HK-2 (cell line): ENCODE measurements around the gene DCAF7.

Source experiments
- DNase-seq: peaks from one replicate; pipeline ENCODE4 v3.0.0-alpha.2; 2018; ENCODE audit not compliant: unreplicated experiment

Gene DCAF7, protein sequence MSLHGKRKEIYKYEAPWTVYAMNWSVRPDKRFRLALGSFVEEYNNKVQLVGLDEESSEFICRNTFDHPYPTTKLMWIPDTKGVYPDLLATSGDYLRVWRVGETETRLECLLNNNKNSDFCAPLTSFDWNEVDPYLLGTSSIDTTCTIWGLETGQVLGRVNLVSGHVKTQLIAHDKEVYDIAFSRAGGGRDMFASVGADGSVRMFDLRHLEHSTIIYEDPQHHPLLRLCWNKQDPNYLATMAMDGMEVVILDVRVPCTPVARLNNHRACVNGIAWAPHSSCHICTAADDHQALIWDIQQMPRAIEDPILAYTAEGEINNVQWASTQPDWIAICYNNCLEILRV

DNA sequence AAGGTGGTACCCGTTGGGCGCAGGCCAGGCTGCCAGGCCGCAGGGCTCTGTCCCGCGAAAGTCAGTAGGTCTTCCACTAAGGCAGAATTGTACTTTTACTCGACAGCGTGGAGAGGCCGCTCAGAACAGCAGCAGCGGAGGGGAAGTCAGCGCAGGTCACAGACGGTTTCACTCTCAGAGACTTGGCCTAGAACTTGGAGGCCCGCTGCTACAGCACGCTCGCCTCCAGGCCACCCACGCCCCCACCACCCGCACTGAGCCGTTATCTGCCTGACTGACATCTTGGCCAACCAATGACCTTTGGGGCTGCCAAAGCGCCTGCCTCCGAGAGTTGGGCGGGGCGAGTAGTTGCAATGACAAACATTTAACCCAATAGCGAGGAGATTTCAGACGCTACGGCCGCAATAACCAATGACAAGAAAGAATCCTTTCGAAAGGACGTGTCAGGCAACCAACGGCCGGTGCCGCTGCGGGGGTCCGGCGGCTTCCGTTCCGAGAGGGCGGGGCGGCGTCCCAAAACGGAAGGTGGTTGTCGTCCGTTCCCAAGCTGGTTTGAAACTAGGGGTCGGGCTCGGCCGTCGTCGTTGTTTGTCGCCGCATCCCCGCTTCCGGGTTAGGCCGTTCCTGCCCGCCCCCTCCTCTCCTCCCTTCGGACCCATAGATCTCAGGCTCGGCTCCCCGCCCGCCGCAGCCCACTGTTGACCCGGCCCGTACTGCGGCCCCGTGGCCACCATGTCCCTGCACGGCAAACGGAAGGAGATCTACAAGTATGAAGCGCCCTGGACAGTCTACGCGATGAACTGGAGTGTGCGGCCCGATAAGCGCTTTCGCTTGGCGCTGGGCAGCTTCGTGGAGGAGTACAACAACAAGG, at the start of gene DCAF7:
DCAF7 (plus strand) TSS at position 532 of the 871 bp plus-strand sequence; CDS start at position 733, 201 bp downstream.
- DNase-seq = peak; percentile 100

DNA sequence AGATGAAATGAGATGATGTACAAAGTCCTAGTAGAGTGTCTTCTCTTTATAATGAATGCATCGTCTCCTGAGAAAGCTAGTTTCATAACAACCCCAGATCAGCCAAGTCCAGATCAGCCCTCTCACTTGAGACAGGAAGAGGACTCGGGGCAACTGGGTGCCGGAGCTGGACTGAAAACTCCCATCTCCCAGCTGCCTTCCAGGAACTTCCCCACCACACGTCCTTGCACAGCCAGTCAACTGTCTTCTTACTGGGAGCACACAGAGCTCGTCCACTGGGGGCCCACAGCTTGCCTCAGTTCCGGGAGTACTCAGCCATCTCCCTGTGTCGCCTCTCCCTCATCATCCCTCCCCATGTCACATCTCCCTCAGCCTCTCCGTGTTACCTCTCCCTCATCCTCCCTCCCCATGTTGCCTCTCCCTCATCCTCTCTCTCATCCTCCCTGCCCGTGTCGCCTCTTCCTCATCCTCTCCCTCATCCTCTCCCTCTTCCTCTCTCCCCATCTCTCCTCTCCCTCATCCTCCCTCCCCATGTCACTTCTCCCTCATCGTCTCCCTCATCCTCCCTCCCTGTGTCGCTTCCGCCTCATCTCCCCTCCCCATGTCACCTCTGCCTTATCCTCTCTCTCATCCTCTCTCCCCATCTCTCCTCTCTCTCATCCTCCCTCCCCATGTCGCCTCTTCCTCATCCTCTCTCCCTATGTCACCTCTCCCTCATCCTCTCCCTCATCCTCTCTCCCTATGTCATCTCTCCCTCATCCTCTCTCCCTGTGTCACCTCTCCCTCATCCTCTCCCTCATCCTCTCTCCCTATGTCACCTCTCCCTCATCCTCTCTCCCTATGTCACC, 49.5 kb upstream of the DCAF7 start:
- DNase-seq = no peak

DNA sequence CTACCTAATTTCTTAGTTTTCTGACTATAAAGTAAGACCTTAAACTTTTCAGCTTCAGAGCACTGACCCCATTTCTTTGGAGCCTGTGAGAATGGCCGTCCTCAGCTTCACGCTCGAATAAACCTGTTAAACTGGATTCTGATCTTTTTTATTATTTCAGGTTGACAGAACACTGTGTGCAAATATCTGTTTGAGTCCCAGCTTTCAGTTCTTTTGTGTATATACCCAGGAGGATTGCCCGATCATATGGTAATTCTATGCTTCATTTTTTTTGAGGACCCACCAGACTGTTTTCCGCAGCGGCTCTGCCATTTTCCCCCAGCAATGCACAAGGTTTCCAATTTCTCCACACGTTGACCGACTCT, 47.0 kb upstream of the DCAF7 start:
- no peak for DNase-seq

DNA sequence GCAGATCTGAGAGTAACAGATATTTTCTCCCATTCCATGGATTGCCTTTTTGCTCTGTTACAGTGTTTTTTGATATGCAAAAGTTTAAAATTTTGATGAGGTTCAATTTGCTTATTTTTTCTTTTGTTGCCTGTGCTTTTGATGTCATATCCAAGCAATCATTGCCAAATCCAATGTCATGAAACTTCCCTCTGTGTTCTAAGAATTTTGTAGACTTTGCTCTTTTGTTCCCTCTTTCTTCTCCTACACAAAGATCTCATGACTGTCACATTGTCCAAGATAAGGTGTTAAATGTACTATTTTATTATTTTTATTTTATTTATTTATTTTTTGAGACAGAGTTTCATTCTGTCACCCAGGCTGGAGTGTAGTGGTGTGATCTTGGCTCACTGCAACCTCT, 46.0 kb upstream of the DCAF7 start:
- DNase-seq = no peak

DNA sequence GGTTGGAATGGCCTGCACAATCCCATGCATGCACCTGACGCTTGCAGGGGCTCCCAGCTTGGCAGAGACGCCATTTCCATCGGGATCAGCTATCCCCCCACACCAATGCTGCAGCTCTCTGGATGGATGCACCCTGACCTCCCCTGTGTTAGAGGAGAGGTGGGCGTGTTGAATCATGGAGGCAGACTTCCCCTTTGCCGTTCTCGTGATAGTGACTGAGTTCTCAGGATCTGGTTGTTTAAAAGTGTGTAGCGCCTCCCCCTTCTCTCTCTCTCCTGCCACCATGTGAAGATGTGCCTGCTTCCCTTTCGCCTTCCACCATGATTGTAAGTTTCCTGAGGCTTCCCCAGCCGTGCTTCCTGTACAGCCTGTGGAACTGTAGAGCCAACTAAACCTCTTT, 44.9 kb upstream of the DCAF7 start:
- DNase-seq = no peak

DNA sequence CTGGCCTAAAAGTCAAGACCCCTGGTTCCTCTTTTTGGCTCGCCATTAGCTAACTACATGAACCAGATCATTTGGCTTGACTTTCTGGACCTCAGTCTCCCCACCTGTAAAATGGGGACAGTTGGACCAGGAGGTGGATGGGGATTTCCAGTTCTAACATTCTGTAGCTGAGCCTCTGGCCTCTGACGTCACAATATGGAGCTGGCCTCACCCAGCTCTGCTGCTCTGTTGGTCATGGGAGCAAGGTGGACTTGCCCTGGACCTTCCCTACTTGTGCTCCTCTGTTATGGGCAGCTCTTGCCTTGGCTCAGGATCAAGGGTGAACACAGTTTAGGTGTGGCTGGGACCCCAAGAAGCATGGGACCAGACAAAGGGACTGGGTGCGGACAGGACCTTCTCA, 43.6 kb upstream of the DCAF7 start:
- no peak for DNase-seq

DNA sequence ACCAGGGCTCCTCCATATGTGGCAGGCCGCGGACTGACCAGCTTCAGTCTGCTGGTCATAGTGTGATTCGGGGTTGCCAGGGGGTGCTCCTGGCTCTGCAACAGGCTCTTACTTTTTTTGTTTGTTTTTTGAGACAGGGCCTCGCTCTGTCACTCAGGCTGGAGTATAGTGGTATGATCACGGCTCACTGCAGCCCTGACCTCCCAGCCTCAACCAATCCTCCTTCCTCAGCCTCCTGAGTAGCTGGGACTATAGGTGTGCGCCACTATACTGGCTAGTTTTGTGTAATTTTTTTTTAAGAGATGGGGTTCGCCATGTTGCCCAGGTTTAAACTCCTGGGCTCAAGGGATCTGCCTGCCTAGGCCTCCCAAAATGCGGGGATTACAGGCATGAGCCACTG, 38.9 kb upstream of the DCAF7 start:
- no peak for DNase-seq

DNA sequence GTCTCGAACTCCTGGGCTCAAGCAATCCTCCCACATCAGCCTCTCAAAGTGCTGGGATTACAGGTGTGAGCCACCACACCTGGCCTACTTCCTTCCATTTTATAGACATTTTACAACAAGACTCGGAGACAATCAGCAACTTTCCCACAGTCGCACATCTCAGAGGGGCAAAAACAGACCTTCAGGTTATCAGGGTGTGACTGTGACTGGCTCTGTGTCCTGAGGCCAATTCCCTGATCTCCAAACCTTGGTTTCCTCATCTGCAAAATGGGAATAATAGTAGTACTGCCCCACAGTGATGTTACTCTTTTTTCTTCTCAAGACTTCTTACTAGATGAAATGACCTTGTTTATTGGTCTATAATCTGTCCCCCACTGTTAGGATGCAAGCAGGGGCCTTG, 37.9 kb upstream of the DCAF7 start:
- no peak for DNase-seq

DNA sequence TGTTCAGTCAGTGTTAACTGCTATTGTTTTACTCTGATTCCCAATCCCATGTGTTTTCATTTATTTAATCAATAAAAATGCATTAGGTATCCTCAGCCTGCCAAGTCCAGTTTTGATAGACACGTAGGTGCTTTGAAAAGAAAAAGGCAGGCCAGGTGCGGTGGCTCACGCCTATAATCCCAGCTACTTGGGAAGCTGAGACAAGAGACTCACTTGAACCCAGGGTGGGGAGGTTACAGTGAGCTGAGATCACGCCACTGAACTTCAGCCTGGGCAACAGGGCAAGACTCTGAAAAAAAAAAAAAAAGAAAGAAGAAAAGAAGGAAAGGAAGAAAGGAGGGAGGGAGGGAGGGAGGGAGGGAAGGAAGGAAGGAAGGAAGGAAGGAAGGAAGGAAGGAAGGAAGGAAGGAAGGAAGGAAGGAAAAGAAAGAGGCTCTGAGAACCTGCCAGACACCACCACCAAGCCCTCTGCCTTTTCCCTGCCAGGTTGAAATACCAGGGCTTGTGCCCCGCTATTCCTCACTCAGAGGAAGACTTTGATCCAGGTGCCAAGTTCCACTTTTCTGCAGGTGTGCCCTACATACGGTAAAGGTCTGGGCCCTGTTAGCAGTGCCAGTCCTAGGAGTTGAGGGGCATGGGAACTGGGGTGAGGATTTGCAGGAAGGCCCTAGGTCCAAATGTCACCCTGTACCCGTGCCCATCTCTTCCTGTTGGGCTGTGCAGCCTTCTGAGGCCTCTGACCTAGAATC, 37.2 kb upstream of the DCAF7 start:
- no peak for DNase-seq

DNA sequence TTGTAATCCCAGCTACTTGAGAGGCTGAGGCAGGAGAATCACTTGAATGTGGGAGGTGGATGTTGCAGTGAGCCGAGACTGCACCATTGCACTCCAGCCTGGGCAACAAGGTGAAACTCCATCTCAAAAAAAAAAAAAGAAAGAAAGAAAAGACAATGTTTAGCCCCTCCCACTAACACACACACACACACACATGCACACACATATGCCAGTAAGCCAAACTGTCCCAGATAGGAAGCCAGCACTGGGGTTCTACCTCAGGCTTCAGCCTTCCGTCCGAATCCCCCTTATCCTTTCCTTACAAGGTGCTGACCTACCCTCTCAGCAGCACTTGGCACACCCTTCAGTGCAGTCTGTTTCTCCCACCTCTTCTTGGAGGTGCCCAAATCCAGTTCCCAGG, 35.8 kb upstream of the DCAF7 start:
- DNase-seq = no peak

DNA sequence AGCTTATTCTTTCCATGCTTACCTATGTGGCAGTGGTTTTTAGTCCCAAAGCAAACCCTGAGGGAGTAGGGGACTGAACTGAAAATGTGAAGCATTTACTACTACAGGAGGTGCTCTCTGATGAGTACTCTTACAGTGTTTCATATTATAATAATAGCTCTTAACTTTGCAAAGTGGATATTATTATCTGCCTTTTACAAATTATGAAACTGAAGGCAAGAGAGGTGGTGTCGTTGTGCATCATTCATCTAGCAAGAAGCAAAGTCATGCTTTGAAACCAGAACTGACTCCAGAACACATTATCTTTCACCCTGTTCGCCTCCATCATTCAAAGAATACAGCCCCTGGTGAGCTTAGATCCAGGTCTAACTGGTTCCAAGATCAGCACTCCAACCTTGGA, 35.3 kb upstream of the DCAF7 start:
- no peak for DNase-seq

DNA sequence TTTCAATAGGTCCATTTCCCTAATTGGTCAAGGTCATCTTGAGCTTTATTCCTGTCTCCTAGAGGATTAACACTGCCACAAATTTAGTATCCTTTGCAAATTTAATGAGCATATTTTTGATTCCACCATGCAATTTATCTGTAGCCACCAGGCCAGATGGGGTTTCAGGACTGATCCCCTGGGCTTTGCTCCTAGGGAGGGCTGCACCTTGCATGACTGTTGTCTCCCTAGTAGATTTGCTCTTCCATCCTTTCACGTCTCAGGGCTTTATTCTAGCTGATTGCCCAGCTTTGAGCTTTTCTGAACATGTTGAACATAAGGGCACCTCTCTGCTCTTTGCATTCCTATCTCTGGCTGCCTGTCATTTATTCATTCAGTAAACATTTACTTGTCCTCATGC, 34.9 kb upstream of the DCAF7 start:
- DNase-seq = no peak

DNA sequence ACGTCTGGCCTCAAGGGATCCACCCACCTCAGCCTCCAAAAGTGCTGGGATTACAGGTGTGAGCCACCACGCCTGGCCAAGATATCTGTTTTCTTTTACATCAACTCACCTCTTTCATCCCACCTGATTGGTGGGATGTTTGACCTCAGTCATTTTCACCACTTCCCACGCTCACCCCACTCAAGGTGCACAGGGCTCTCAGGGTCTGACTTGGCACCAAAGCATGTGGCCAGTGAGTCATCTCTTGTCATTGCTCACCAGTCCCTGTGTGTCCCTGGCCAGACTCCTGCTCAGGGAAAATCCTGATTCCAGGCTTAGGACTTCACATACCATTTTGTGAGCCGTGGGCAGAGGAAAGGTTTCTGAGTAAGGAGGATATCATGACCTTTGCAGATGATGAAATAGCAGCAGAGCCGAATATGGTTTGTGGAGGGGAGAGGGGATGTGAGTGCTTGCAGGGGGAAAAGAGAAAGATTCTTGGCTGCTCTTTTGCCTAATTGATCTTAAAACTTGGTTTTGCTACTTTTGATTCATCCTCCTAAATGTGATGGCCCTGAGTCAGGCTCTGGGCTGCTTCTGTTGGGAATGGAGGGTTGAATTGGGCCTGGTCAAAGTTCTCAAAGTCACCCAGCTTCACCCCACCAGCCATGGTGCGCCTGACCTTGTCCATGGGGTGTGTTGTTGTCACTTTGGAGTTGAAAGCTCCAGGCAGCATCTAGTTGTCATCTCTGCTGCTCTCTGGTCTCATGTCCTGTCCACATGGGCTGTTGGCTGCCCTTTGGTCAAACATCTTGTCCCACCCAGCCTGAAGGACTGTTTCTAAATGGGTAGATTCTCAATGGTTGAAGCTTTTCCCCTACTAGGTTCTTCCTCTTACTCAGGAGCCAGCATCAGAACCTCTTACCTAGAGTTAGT, 33.1 kb upstream of the DCAF7 start:
- peak; percentile 81 for DNase-seq

DNA sequence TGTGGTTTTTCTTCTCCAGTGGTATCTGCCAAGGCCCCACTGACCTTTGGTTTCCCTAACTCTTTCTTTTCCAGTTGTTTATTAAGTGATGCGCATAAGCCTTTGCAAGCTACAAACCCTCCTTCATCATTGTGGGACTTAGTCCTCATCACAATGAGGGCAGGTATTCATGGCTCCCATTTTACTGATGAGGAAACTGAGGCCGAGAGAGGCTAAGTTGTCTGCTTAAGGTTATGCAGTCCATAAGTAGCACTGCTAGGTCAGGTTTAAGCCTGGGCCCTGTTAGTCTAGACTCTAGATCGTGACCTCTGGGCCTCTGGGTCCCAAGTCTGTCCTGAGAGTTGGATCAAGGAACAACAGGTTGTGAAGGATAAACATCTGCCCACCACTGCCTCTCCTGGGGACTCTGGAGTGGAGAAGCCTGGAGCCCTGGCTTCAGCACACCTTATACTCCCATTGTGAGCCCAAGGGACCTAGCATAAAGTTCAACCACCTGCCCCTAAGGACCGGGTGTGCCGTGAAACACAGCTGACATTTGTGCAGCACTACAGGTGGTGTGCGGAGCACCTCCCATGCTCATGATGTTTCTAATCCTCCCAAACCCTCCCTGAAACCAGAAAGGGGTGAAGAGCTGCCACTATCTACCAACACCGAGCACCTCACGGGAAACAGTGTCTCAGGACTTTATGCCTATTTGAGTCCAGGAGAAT, 32.3 kb upstream of the DCAF7 start:
- DNase-seq = no peak

DNA sequence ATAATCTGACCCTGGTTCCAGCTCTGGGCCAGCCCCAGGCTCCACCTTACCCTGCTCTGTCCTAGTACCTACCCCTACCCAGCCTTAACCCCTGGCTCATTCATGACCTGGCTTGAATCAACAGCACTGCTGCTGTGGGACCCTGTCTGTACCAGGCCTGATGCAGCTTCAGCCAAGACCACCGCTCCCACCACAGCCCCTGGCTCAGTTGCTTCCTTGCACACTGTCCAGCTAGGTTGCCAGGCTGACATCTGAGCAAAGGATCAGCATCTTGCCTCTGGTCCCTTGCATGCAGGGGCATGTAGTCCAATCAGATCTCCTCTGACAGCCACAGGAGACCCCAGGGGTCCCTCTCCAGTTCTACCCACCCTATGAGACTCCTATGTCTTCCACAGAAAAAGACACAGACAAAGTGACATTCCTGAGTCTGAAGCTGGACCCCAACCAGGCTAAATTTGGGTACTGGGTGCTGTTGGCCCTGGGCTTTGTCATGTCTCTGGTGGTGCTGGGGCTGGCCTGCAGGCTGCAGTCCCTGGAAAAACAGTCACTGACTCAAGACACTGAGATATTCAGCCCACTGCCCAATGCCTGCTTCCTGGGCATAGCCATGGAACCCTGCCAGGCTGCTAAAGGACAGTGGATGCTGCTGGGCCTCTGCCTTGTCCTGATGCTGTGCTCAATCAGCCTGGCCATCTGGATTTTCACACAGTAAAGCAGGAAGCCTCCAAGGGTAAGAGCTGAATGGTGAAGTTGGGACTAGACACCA, 31.0 kb upstream of the DCAF7 start:
- no peak for DNase-seq

DNA sequence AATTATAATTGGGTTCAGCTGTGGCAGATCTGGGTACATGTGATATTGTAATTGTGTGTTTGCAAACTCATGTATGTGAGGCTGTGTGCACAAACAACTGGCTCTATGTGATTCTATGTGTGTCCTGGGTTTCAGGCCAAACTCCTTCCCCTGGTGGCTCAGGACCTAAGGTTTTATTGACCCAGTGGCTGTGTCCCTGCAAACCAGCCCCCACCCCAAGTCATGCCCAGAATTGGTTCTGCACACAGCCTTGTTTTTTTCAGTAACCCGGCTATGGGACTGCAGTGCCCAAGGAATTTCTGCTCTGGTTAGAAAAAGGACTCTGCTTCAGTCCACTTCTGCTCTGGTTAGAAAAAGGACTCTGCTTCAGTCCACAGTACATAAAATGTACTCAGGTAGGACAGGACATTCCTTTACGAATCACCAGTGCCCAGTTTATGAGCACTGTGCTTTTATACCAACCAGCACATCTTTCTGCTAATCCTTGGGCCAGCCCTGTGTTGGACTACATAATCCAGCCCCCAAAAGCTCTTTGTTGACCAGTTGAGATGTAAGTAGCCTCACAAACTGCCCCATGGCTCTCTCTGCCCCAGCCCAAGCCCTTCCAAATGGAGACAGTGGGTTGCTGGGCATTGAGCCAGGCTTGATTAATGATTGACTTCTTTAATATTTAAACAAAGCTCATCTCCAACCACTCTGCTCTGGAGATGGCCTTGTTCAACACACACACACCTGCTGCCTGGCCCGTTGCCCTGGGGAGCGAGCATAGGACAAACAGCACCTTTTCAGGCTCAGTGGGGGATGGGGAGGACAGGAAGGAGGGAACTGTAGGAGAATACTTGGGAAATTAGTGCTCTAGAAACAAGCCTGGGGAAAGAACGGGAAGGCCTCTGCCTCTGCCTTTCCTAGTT, 30.1 kb upstream of the DCAF7 start:
- DNase-seq = peak; percentile 37

DNA sequence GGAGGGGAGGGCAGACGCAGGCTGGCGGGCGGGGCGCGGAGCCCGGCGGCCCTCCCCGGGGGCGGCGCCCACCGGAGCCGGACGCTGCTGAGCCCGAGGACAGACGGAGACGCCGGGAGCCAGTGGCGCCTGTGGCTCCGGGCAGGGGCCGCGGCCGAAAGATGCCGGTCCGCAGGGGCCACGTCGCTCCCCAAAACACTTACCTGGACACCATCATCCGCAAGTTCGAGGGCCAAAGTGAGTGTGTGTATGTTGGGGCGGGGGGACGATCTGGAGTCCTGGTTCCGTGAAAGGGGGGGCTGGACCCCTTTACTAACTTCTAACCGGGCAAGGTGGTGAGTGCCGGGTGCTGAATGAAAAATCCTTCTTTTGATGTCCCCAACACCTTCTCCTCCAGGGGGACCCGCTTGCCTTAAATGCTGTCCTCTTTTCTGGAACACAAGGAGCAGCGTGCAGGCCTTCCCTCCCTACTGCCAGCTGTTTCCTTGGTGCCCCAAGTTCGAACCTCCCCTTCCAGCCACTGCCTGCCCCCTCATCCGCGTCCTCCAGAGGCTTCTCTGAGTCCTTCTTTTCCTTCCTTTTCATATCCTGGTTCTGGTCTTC, 26.9 kb upstream of the DCAF7 start, which contains the start of gene KCNH6:
KCNH6 (plus strand) TSS at position 106 of the 603 bp plus-strand sequence; CDS start at position 162, 56 bp downstream.
- no peak for DNase-seq
